NCI-H2107 treated with DMSO at 0.1 percent for 48 hours (cell line): Measurements from ENCODE around the gene CD63.
A peak's percentile ranks its signal among the peaks of the same experiment; 100 is the strongest.

Source experiments
- DNase-seq: peaks from one replicate; lab custom pipeline; 2025; ENCODE audit not compliant: unreplicated experiment; lab: John Stamatoyannopoulos, UW

The CD63 gene

DNA sequence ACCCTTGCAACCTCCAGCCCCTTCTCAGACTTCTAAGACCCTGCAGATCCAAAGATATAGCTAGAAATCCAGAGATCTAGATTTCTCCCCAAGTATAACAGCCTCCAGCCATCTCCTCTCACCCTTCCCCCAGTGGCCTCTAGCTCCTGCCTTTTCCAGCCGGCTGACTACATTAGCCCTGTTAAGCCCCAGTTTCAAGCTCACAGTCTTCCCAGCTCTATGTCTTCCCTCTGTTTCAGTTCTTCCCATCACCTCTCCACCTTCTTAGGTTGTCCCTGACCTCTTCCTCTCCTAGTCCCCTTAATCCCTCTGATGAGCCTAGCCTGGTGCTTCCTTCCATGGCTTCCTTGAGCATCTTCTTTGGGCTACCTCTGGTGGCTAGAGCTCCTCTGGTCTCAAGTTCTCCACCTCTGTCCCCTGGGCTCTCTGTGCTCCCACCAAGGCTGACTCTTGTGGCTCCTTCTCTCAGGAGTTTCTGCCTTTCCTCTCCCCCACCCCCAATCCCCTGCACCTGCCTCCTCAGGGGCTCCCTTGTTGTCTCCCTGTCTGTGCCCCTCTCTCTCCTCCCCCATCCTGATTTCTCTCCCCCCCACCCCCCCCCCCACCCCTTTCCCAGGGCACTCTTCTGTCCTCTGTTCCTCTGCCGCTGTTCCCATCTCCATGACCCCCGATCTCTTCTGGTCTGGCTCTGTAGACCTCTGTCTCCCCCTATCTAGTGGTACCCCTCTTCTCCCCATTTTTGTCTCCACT, 13.3 kb upstream of the CD63 start:
- DNase-seq: no peak

DNA sequence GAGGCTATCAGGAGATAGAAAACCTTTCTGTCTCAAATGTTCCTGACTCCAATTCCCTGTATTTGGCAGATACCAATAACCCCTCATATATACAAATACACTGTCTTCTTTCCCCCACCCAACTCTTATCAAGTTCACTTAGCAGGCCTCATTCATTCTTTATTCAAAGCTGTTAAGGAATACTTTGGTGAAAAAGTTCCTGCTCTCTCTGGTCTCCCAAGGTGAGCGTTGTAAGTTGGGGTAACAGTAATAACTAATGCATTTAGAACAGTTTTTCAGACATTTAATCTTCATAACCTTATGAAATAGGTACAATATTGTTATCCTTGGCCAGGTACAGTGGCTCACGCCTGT, 10.2 kb upstream of the CD63 start:
- DNase-seq: no peak

DNA sequence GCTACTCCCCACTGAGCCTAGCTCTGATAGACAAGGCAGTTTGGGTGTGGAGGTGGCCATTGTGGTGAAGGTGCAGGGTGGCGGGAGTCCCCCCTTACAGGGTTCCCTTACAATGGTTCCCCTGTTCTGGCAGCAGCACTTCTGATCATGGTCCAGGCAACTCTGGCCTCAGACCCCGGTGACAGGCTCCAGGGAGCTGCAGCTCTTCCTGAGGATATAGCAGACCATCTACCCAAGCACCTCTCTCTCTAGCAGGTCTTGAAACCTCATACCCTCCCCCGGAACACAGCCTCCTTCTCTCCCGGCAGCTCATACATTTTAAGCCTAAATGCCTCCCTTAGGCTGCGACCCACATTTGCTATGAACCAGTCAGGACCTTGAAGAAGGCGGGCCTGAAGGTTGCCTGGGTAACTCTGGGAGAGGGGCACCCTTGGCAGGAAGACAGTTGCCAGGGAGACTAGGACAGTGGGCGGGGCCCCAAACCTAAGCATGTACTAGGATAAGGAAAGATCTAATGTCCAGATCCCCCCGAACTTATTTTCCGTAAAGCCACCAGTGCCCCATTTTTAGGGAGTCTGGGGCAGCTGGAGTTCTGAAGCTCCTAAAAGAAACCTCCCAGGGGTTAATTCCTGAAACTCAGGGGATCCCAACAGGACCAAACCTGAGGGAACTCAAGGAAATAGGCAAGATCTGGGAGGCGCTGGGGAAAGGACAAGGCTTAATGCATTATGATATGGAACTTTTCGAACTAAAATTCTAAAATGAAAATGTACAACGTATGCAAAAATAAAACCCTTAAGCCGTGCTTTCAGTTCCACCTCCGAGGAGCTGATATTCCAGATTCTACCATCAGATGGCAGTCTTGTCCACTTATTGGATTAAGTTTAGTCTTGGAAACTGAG, 9.6 kb upstream of the CD63 start:
- DNase-seq: peak; percentile 59

DNA sequence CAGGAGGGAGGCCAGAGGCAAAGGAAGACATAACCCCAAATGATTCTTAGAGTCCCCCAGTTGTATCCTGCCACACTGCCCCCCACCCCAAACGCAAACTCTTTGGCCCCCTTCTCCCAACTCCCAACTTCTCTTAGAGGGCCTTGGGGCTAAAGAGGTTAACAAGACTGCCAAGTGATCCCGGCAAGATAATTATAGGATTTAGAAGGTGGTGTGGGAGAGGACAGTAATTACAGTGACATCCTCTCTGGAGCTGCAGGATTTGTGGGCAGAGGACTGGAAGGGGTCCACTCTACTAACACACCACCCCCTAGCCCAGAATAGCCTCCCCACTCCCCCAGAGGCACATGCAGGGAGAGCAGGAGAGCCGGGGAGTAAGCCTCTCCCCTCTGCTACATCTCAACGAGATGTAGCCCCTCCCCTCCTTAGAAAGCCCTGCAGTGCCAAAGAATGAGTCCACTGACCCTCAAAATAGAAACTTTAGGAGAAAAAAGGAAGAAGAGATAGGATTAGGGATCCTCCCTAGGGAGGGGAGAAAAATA, 8.8 kb upstream of the CD63 start:
- DNase-seq: no peak

DNA sequence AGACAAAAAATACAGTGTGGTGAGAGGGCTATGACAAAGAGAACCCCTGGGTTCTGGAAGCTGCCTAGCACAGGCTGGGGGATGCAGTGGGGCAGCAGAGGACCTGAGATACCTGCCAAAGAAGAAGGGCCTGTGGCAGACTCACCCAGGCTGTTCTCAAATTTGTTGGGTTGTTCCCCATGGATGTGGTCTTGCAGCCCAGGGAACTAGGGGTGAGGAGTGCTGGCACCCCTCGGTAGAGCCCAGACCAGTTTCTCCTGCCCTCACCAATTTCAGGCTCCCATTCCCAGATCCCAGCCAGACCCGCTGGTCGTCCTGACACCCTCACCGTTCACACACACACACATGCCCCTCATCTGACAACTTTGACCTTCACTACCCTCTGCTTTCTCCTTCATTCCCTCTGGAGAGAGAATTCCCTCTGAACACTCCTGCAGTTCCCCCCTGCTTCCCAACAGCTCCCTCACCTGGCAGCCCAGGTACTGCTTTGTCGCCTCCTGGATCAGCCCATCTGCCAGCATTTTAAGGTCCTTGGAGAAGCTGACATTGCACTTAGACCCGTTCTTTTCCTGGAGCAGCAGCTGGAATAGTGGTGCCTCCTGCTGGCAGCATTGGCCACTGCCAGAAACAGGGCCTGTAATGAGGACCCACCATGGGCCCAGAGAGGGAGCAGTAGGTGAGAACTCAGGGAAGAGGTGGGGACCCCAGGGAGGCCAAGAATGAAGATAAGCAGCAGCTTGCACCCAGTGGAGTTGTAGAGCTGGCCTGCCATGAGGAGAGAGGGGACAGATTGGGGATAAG, 8.2 kb upstream of the CD63 start:
- DNase-seq: peak; percentile 81

DNA sequence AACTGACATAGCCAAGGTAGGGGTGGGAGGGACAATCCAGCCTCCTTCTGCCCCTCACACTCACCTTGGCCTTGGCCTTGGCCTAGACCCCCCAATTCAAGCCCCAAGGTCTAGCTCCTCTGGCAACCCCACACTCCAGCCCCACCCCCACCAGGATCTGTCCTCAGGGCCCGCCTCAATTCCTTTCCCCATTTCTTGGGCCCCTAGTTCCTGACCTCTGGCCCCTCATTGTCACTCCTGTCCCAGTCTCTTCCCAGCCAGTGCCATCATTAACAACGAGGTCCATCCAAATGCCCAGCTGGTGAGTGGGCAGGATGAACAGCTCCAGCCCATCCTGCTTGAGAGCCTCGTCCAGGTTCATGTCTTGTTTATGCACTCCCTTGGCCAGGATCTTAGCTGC, 7.3 kb upstream of the CD63 start:
- DNase-seq: no peak

DNA sequence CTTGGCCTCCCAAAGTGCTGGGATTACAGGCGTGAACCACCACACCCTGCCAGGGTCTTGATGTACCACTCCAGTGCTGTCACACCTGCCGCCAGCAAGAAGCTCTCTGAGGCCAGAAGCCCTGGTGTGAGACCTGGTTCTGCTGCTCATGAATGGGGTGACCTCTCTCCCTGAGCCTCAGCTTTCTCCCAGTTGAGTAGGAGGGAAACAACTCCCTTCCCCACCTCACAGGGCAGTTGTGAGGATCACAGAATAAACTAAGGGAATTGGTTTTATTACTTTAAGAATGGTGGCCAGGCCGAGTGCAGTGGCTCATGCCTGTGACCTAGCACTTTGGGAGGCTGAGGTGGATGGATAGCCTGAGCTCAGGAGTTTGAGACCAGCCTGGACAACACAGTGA, 5.8 kb upstream of the CD63 start:
- DNase-seq: no peak

DNA sequence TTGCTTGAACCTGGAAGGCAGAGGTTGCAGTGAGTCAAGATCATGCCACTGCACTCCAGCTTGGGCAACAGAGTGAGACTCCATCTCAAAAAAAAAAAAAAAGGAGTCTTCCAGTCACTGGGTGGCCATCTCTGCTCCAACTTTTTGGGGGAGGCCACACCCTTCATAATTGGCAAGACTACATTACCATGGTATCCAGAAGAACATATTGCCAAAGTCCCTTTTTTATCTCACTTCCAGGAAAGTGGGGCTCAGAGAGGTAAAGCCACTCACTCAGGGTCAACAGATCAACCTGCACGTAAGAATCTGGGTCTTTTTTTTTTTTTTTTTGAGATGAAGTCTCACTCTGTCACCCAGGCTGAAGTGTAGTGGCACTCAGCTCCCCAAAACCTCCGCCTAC, 5.0 kb upstream of the CD63 start:
- no peak for DNase-seq

DNA sequence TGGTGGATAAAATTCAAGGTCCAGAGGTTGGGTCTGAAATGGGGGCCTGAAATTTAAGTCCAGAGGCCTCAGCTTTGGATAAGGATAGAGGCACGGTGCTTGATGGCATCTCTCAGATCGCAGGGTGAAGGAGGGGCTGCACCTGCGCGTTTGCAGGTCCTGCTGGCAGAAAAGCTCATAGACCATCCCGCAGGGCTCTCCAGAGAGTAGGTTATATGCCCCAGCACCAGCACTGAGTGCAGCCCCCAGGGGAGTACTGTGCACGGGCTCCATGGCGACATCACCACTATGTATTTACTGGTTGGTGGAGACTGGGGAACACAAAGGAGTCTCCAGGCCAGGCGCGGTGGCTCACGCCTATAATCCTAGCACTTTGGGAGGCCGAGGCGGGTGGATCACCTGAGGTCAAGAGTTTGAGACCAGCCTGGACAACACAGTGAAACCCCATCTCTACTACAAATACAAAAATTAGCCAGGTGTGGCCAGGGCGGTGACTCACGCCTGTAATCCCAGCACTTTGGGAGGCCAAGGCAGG, 4.3 kb upstream of the CD63 start:
- no peak for DNase-seq

DNA sequence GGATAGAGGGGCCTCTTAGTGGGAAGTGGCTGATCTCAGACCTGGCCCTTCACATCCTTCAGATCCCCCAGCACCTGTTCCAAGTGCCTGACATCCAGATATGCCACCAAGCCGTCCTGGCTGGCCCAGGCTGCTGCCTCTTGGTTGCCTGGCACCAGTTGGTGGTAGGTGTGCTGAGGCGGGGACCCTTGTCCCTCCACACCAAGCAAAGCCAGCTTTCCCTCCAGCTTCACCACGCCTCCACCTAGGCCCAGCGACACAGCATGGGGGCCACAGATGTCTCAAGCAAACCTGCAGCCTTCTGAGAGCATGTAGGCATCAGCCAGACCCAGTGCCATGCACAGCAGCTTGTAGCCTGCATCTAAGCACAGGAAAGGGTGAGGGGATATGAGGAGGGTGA, 3.5 kb upstream of the CD63 start:
- DNase-seq: no peak

DNA sequence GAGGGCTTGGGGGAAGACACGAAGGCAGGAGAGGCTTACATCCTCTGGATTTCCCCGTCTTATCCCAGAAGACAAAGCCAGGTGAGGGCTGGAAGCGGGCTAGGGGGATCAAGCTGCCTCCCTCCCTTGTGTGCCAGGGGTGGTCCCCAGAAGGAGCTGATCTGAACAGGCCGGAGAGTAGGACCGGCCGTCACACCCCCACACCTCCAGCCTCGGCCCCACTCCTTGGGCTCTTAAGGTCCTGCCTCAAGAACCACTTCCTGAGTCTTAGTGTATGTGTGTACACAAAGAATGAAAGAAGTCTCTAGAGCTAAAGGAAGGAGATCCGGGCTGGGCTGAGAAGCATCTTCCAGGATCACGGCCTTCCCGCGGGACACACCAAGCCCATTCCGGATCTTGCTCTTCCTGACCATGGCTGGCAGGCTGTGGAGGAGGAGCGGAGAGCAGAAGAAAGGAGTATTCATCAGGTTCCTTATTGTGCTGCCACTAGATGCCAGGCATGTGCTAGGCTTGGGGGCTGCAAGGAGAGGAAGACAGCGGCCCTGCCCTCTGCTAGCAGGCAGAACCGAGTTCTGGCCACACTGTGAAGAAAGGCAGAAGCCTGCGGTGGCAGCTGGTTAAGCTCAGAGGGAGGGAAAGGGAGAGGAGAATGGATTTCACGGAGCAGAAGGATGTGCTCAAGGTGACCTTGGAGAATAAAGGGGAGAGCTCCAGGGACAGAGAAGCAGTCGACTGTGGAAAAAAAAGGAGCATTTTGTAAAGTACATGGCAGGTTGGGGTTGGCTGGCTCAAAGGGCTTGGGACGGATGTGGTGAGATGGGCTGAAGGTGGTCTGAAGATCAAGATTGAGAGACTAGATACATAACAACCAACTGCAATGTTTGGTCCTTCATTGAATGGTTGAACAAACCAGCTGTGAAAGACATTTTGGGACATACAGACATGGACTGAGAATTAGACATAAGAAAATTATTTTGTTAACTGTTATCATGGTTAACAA, 1.3 kb upstream of the CD63 start:
- no peak for DNase-seq

DNA sequence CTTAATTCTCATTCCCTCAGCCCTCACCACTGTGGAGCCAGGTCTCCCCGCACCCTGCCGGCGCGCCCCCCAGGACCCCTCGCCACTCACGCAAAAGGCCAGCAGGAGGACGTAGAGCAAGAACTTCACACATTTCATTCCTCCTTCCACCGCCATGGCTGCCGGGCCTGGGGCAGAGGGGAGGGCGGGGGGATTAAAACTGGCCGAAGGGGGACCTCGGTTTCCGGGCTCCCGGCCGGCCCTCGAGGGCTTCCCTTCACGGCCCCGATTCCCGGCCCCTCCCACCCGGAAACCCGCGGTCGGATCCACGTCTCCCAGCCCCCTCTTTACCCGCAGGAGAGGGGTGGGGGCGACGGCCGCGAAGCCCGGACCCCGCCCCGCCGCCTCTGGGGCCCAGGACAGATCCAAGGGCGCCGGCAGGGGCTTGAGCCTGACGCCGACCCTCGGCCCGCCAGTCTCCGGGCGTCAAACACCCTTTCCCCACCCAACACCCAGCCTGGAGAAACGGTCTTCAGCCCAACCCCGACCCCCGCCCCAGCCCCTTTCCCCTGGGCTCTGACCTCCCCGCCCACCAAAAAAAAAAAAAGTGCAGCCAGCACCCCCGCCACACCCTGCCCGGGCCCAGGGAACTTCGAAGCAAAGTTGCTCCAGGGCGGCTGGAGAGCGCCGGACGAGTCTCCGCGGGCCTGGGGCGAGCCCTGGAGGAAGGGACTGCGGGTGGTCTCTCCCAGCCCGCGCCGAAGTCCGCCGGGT, 447 bp downstream of the CD63 start:
- no peak for DNase-seq

DNA sequence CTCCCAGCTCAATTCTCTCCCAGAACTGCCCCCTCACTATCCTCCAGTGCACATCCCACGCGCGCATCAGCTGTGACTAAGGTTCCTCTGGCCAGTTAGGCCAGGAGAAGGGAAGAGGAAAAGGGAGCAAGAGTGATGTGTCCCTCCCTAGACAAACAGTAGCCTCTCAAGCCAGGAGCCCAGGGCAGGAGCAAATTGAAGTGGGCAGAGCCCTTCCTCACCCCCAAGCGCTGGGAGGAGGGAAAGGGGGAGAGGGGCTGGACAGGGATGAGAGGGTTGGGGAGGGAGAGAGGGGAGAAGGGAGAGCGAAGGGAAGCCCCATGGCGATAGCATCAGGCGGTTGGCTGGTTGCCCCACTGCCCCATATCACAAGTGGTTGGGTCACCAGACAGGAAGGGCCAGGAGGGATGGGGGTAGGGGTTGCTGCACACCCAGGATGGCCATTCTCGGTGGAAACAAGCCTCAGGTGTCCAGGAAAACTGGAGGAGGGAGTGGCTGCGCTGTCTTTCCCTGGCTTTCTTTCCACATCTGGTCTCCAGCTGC, 1.1 kb downstream of the CD63 start:
- no peak for DNase-seq

DNA sequence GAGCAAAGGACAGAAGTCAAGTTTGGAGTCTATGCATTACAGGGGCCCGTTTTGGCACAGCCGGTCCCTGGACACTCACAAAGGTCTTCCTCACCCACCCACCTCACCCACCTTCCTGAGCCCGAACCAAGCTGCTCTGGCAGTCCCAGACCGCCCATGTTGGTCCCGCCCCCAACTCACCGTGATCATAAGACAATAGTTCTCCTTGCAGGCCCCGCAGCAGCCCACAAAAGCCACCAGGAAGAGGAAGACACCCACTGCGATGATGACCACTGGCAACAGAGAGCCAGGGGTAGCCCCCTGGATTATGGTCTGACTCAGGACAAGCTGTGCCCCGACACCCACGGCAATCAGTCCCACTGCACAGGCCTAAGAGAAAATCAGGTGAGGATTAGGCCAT, 1.8 kb downstream of the CD63 start:
- DNase-seq: no peak

DNA sequence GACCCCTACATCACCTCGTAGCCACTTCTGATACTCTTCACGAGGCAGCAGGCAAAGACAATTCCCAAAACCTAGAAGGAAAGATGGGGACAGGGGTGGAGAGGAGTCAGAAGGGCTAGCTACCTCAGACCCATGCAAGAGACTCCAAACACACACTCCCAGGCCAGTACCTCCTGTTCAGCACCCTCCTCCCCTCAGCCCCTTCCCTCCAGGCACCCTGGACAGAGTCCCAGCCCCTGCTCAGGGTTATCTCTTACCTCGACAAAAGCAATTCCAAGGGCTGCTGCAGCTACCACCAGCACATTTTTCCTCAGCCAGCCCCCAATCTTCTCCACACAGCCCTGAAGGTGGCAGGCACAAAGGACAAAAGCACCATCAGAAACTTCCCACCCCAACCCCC, 3.3 kb downstream of the CD63 start:
- DNase-seq: no peak

DNA sequence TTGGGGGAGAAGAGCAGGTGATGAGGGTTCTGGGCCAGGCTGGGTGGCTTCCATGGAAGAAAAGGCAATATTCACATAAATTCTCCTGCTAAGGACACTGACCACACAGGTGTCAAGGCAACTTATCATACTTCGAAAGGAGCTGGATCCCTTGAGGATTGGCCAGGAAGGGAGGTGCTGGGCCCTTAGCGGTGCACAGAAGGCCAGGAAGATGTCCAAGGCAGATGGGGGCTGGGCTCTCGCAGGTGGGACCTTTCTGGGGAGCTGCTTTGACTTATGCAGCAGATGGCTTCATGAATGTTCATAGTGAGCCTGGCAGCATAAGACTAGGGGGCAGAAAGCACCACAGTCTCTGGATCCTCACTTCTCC, 3.9 kb downstream of the CD63 start:
- DNase-seq: no peak

DNA sequence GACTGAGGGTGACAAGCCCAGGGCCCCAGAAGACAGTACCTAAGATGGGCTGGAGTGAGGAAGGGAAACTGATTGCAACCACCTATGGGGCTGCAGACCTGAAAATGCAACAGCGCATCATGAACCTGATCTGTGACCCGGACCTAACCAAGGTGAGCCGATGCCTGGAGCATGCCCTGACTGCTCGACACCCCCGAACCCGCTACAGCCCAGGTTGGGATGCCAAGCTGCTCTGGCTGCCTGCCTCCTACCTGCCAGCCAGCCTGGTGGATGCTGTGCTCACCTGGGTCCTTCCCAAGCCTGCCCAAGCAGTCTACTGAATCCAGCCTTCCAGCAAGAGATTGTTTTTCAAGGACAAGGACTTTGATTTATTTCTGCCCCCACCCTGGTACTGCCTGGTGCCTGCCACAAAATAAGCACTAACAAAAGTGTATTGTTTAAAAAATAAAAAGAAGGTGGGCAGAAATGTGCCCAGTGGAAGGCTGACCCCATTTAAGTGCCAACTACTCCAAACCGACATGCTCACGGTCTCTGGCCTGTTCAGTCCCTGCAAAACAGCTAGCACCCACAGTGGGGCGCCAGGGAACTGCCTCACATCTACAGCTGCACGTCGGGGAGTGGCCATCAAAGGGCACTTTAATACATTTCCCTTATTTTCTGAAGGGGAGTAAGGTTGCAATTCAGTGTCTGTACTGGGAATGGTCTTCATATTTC, 4.4 kb downstream of the CD63 start:
- no peak for DNase-seq

DNA sequence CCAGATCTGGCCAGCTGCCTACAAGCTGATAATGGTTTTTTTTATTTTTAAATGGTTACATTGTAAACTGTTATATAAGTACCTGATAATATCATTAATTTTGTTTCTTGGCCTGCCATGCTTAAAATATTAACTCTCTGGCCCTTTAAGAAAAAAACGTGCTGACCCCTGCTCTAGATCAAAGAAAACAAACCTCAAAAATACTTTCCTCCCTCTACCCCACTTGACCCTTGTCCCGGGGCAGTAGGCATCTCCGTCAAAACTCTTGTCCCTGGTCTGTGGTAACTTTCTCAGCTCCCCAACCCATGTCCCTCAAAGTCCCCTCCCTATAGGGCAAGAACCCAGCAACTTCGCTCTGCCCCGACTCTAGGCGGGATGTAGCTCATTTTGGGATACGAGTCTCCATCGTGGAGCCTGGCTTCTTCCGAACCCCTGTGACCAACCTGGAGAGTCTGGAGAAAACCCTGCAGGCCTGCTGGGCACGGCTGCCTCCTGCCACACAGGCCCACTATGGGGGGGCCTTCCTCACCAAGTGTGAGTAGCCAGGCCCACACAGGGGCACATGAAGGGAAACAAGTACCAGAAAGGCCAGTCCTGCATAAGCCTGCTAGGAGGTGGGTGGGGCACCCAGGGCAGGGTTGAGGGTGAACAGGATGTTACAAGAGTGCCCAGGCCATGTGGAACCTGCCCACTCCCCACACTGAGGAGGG, 5.1 kb downstream of the CD63 start:
- no peak for DNase-seq
